Neuronal stem cell (in vitro differentiated cells): ENCODE data around the gene SESTD1.
A peak's percentile ranks its signal among the peaks of the same experiment; 100 is the strongest.
"Not testable (repeated sequence)": the region's sequence is repeated elsewhere in the genome, so short reads cannot be mapped to it uniquely, and the experiment has no call there.

ENCODE experiments used
- DNase-seq: peaks from one replicate; pipeline ENCODE4 v3.0.0-alpha.2; 2013; ENCODE audit warnings: low spot score
- H2AFZ ChIP-seq: one replicate; pipeline ENCODE4 v1.6.1; 2013; ENCODE audit warnings: mild to moderate bottlenecking, low read length, inconsistent platforms
- H2AK5ac ChIP-seq: 2 replicates; pipeline ENCODE4 v1.6.1; 2013; ENCODE audit warnings: low read depth, mild to moderate bottlenecking, inconsistent platforms, low read length, moderate library complexity, mixed read lengths
- H2BK120ac ChIP-seq: 2 replicates; pipeline ENCODE4 v1.6.1; 2013; ENCODE audit warnings: low read depth, mild to moderate bottlenecking, inconsistent platforms, low read length, moderate library complexity, mixed read lengths
- H2BK12ac ChIP-seq: one replicate; pipeline ENCODE4 v1.6.1; 2013; ENCODE audit warnings: low read length, inconsistent platforms
- H2BK15ac ChIP-seq: 2 replicates; pipeline ENCODE4 v1.6.1; 2013; ENCODE audit warnings: mild to moderate bottlenecking, low read length, inconsistent platforms, mixed read lengths
- H2BK5ac ChIP-seq: one replicate; pipeline ENCODE4 v1.6.1; 2013; ENCODE audit warnings: inconsistent platforms, mild to moderate bottlenecking, low read length, moderate library complexity
- H3K14ac ChIP-seq: one replicate; pipeline ENCODE4 v1.6.1; 2013; ENCODE audit warnings: low read length, inconsistent platforms
- H3K18ac ChIP-seq: 2 replicates; pipeline ENCODE4 v1.6.1; 2013; ENCODE audit warnings: low read length, inconsistent platforms
- H3K23ac ChIP-seq: 2 replicates; pipeline ENCODE4 v1.6.1; 2013; ENCODE audit warnings: low read depth, mild to moderate bottlenecking, mixed read lengths, low read length, inconsistent platforms; ENCODE audit not compliant: poor library complexity
- H3K27ac ChIP-seq: replicated peaks from 3 replicates; pipeline ENCODE4 v1.5.1; 2013; ENCODE audit warnings: low read length, inconsistent platforms
- H3K27me3 ChIP-seq, 3 experiments: 2 replicates each; pipeline ENCODE4 v1.6.1; 2013; ENCODE audit warnings: low read length in 3 of 3, mild to moderate bottlenecking in 2 of 3, inconsistent platforms in 1 of 3, low read depth in 1 of 3, mixed read lengths in 1 of 3, moderate library complexity in 1 of 3; ENCODE audit not compliant: control insufficient read depth in 3 of 3, insufficient read depth in 3 of 3
- H3K36me3 ChIP-seq, 2 donors: replicated peaks in 1 of 2; 2 replicates each; pipeline ENCODE4 v1.6.1; 2013; ENCODE audit warnings: low read length in 2 of 2; ENCODE audit not compliant: control insufficient read depth in 2 of 2, insufficient read depth in 2 of 2
- H3K4ac ChIP-seq: 2 replicates; pipeline ENCODE4 v1.6.1; 2013; ENCODE audit warnings: inconsistent platforms, mild to moderate bottlenecking, low read length, moderate library complexity
- H3K4me1 ChIP-seq, 2 donors: 1 replicate in 1 of 2; 2 replicates in 1 of 2; pipeline ENCODE4 v1.6.1; 2013; ENCODE audit warnings: low read length in 2 of 2, low read depth in 1 of 2; ENCODE audit not compliant: control insufficient read depth in 2 of 2, insufficient read depth in 1 of 2
- H3K4me2 ChIP-seq: one replicate; pipeline ENCODE4 v1.6.1; 2013; ENCODE audit warnings: mild to moderate bottlenecking, low read length, inconsistent platforms; ENCODE audit not compliant: insufficient read depth, poor library complexity, severe bottlenecking
- H3K4me3 ChIP-seq, 2 donors: 2 replicates each; pipeline ENCODE4 v1.5.1; 2013; ENCODE audit warnings: low read length in 2 of 2, mild to moderate bottlenecking in 2 of 2, inconsistent platforms in 1 of 2, moderate library complexity in 1 of 2
- H3K79me1 ChIP-seq: one replicate; pipeline ENCODE4 v1.6.1; 2013; ENCODE audit warnings: low read depth, mild to moderate bottlenecking, inconsistent platforms, low read length, moderate library complexity
- H3K9ac ChIP-seq: one replicate; pipeline ENCODE4 v1.6.1; 2013; ENCODE audit warnings: mild to moderate bottlenecking, low read depth, low read length, inconsistent platforms; ENCODE audit not compliant: poor library complexity
- H3K9me3 ChIP-seq, 2 donors: replicated peaks in 1 of 2; 2 replicates each; pipeline versions ENCODE3 to v1.6.1; 2013; ENCODE audit warnings: low read length in 2 of 2, mild to moderate bottlenecking in 2 of 2, inconsistent platforms in 1 of 2, low read depth in 1 of 2, mixed read lengths in 1 of 2, moderate library complexity in 1 of 2; ENCODE audit not compliant: control insufficient read depth in 2 of 2, insufficient read depth in 1 of 2
- H4K8ac ChIP-seq: one replicate; pipeline ENCODE4 v1.6.1; 2013; ENCODE audit warnings: low read depth, mild to moderate bottlenecking, inconsistent platforms, low read length, moderate library complexity
- H4K91ac ChIP-seq: one replicate; pipeline ENCODE4 v1.6.1; 2013; ENCODE audit warnings: low read length, low read depth, mild to moderate bottlenecking, inconsistent platforms; ENCODE audit not compliant: poor library complexity
- WGBS, 2 donors: extraction: QIAGEN DNeasy Blood & Tissue Kit; methylation state at CpG; one replicate each; pipeline ENCODE4 v1.1.7; 2013; ENCODE audit warnings: missing lambda C conversion rate in 2 of 2, mixed read lengths in 1 of 2; ENCODE audit not compliant: insufficient read length in 2 of 2, insufficient replicate concordance in 1 of 2; ENCODE audit errors: extremely low coverage in 2 of 2; 5-methylcytosine and 5-hydroxymethylcytosine counted together

The SESTD1 gene

GRCh38 chr2:179096090-179096489 lies 168.5 kb downstream of the SESTD1 start:
- Histone ChIP-seq H3K36me3 (no peaks in the 10 kb centered on the region), H3K4me1 (no peaks in the 10 kb centered on the region), H3K18ac (peak overlapping the region; percentile 48), H2BK120ac (no peak overlapping the region), H3K27ac (no peak overlapping the region), H2AK5ac (no peak overlapping the region), H4K91ac (no peak overlapping the region), H3K4me3 (no peak overlapping the region), H3K9me3 (peaks cover 0 to 2% of the 10 kb centered on the region in 2 donors), H2AFZ (no peak overlapping the region), H2BK12ac (peak overlapping the region; percentile 41), H3K4ac (no peak overlapping the region), H3K14ac (no peak overlapping the region), H3K4me2 (no peak overlapping the region), H3K9ac (no peak overlapping the region), H4K8ac (no peak overlapping the region), H2BK5ac (no peak overlapping the region), H3K79me1 (no peaks in the 10 kb centered on the region), H2BK15ac (no peak overlapping the region), H3K27me3 (no peaks in the 10 kb centered on the region), H3K23ac (no peak overlapping the region)
- WGBS, 2 donors, result no CpG with 5 or more reads among the region's 3 CpGs
- no peak for DNase-seq

- not testable (repeated sequence) for H4K91ac ChIP-seq
- WGBS, 2 donors, result no CpG with 5 or more reads among the region's 4 CpGs
Measured at GRCh38 chr2:179092912-179093311, 171.7 kb downstream of the SESTD1 start.

DNA sequence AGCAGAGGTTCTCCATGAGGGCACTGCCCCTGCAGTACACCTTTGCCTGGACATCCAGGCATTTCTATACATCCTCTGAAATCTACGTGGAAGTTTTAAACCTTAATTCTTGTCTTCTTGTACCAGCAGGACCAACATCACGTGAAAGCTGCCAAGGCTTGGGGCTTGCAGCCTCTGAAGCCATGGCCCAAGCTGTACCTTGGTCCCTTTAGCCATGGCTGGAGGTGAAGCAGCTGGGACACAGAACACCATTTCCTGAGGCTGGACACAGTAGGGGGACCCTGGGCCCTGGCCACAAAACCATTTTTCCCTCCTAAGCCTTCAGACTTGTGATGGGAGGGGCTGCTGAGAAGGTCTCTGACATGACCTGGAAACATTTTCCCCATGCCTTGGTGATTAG lies 181.9 kb downstream of the SESTD1 start:
- H3K4ac ChIP-seq, result no peak overlapping the region
- no peak overlapping the region for H2BK15ac ChIP-seq
- H2AFZ ChIP-seq, result no peak overlapping the region
- H4K8ac ChIP-seq, result no peak overlapping the region
- H2BK120ac ChIP-seq, result no peak overlapping the region
- H3K27ac ChIP-seq, result no peak overlapping the region
- no peak overlapping the region for H3K4me2 ChIP-seq
- no peak overlapping the region for H3K23ac ChIP-seq
- H2BK12ac ChIP-seq, result no peak overlapping the region
- no peak overlapping the region for H2BK5ac ChIP-seq
- no peak overlapping the region for H4K91ac ChIP-seq
- no CpG with 5 or more reads among the region's 2 CpGs for WGBS, 2 donors
- H3K4me1 ChIP-seq, result no peaks in the 10 kb centered on the region
- no peak overlapping the region for H3K4me3 ChIP-seq
- H3K9me3 ChIP-seq, result peaks cover 0 to 2% of the 10 kb centered on the region in 2 donors
- peak overlapping the region; percentile 6 for H2AK5ac ChIP-seq
- no peaks in the 10 kb centered on the region for H3K79me1 ChIP-seq
- H3K27me3 ChIP-seq, result no peaks in the 10 kb centered on the region
- no peak for DNase-seq
- no peaks in the 10 kb centered on the region for H3K36me3 ChIP-seq
- peak overlapping the region; percentile 59 for H3K18ac ChIP-seq
- H3K14ac ChIP-seq, result no peak overlapping the region
- H3K9ac ChIP-seq, result no peak overlapping the region

More at GRCh38 chr2:179092912-179093311, 171.7 kb downstream of the SESTD1 start:
- H2AK5ac ChIP-seq, H3K27me3 ChIP-seq, H2BK120ac ChIP-seq, H3K27ac ChIP-seq, H3K9me3 ChIP-seq, H3K18ac ChIP-seq, H2AFZ ChIP-seq, H2BK15ac ChIP-seq, H3K4me1 ChIP-seq, H3K23ac ChIP-seq, H3K4me3 ChIP-seq, H4K8ac ChIP-seq, H3K79me1 ChIP-seq, H3K36me3 ChIP-seq, H3K9ac ChIP-seq, H3K4ac ChIP-seq, H3K14ac ChIP-seq, H3K4me2 ChIP-seq, H2BK5ac ChIP-seq, DNase-seq, H2BK12ac ChIP-seq: not testable (repeated sequence)

DNA sequence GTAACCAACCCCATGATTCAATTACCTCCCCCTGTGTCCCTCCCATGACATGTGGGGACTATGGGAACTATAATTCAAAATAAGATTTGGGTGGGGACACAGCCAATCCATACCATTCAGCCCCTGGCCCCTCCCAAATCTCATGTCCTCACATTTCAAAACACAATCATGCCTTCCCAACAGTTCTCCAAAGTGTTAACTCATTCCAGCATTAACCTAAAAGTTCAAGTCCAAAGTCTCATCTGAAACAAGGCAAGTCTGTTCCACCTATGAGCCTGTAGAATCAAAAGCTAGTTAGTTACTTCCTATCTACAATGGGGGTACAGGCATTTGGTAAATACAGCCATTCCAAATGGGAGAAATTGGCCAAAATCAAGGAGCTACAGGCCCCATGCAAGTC lies 182.7 kb downstream of the SESTD1 start:
- Histone ChIP-seq H3K4me3 (no peak overlapping the region), H2BK5ac (no peak overlapping the region), H3K27ac (no peak overlapping the region), H3K79me1 (no peaks in the 10 kb centered on the region), H2BK15ac (no peak overlapping the region), H3K4me2 (no peak overlapping the region), H2AK5ac (no peak overlapping the region), H3K27me3 (no peaks in the 10 kb centered on the region), H3K23ac (no peak overlapping the region), H3K14ac (no peak overlapping the region), H2AFZ (no peak overlapping the region), H2BK120ac (no peak overlapping the region), H3K4me1 (no peaks in the 10 kb centered on the region), H3K9ac (no peak overlapping the region), H3K36me3 (no peaks in the 10 kb centered on the region), H2BK12ac (no peak overlapping the region), H4K8ac (no peak overlapping the region), H3K18ac (no peak overlapping the region), H4K91ac (no peak overlapping the region), H3K9me3 (peaks cover 0 to 2% of the 10 kb centered on the region in 2 donors), H3K4ac (no peak overlapping the region)
- DNase-seq, result no peak
